B cell (primary cell): Measurements from ENCODE around the gene PCDHGA5. TPM values are rescaled to one million over a fixed set of nuclear protein-coding genes. Genes with fewer than 3 reads are reported as not detected.
"Not testable (repeated sequence)": the region's sequence is repeated elsewhere in the genome, so short reads cannot be mapped to it uniquely, and the experiment has no call there.

ENCODE experiments used
- ATAC-seq: fragments of 200-7000 bp; cut with Tn5 transposase; one replicate; pipeline ENCODE4 v1.10.0; 2021; ENCODE audit warnings: low read depth, mild to moderate bottlenecking, moderate number of reproducible peaks, moderate library complexity
- CTCF ChIA-PET: fragments of 350-600 bp; sonication (Branson Sonifier 250); formaldehyde crosslinking; loops from one replicate; lab custom pipeline; 2021; ENCODE audit warnings: antibody characterized with exemption, inconsistent platforms; lab: Charles Lee
- POLR2A ChIA-PET: fragments of 350-600 bp; sonication (Branson Sonifier 250); formaldehyde crosslinking; loops from one replicate; lab custom pipeline; 2021; ENCODE audit warnings: antibody characterized with exemption; lab: Charles Lee
- DNase-seq: peaks from one replicate; pipeline ENCODE4 v3.0.0; 2013
- H2AFZ ChIP-seq: 2 replicates; pipeline ENCODE4 v1.6.1; 2012; ENCODE audit warnings: mild to moderate bottlenecking, low read depth, low read length; ENCODE audit not compliant: insufficient read depth, poor library complexity, severe bottlenecking
- H3K27ac ChIP-seq, 2 donors: 1 replicate in 1 of 2; 2 replicates in 1 of 2; pipeline ENCODE4 v1.5.1; 2012 to 2013; ENCODE audit warnings: low read length in 2 of 2, mild to moderate bottlenecking in 2 of 2, moderate library complexity in 1 of 2
- H3K27me3 ChIP-seq, 4 experiments: fragments of 200-600 bp in 1 of 4; sonication (generic) in 1 of 4; replicated peaks in 1 of 4; 1 replicate in 2 of 4; 2 replicates in 2 of 4; pipeline versions ENCODE4 v1.6.1 to v1.7.0; 2013 to 2016; ENCODE audit warnings: low read length in 3 of 4, mild to moderate bottlenecking in 2 of 4, mixed read lengths in 1 of 4, moderate library complexity in 1 of 4; ENCODE audit not compliant: insufficient read depth in 4 of 4, control insufficient read depth in 3 of 4; ENCODE audit errors: control extremely low read depth in 1 of 4
- H3K36me3 ChIP-seq, 2 experiments: replicated peaks in 1 of 2; 1 replicate in 1 of 2; 2 replicates in 1 of 2; pipeline versions ENCODE4 v1.6.1 to v1.7.1; 2013; ENCODE audit warnings: low read length in 1 of 2; ENCODE audit not compliant: insufficient read depth in 2 of 2, control insufficient read depth in 1 of 2; ENCODE audit errors: control extremely low read depth in 1 of 2, extremely low read depth in 1 of 2
- H3K4me1 ChIP-seq, 2 donors: fragments of 200-600 bp in 1 of 2; sonication (generic) in 1 of 2; 1 replicate in 1 of 2; 2 replicates in 1 of 2; pipeline versions ENCODE4 v1.5.1 to v1.6.1; 2013 to 2017; ENCODE audit warnings: low read length in 2 of 2; ENCODE audit not compliant: control insufficient read depth in 2 of 2, insufficient read depth in 2 of 2
- H3K4me2 ChIP-seq: replicated peaks from 2 replicates; pipeline ENCODE3; 2012; ENCODE audit warnings: mild to moderate bottlenecking, low read depth, low read length; ENCODE audit not compliant: poor library complexity, severe bottlenecking
- H3K4me3 ChIP-seq, 5 experiments: fragments of 200-600 bp in 1 of 5; sonication (generic) in 1 of 5; 1 replicate in 3 of 5; 2 replicates in 2 of 5; pipeline versions ENCODE4 v1.5.1 to v1.7.0; 2011 to 2016; ENCODE audit warnings: low read length in 4 of 5, mild to moderate bottlenecking in 4 of 5, low read depth in 2 of 5, control low read depth in 1 of 5, moderate library complexity in 1 of 5; ENCODE audit not compliant: insufficient read depth in 1 of 5; ENCODE audit errors: control extremely low read depth in 1 of 5, extremely low read depth in 1 of 5
- H3K79me2 ChIP-seq: fragments of 200-600 bp; sonication (generic); one replicate; pipeline ENCODE4 v1.6.0; 2016; ENCODE audit warnings: low read length; ENCODE audit not compliant: control insufficient read depth, insufficient read depth
- H3K9ac ChIP-seq: fragments of 200-600 bp; sonication (generic); 2 replicates; pipeline ENCODE4 v1.6.1; 2017; ENCODE audit warnings: mild to moderate bottlenecking, low read length, moderate library complexity
- H3K9me3 ChIP-seq, 3 donors: one replicate each; pipeline versions ENCODE4 v1.6.1 to v1.7.1; 2013; ENCODE audit warnings: low read length in 2 of 3; ENCODE audit not compliant: control insufficient read depth in 2 of 3, insufficient read depth in 1 of 3; ENCODE audit errors: control extremely low read depth in 1 of 3
- H4K20me1 ChIP-seq: 2 replicates; pipeline ENCODE4 v1.6.0; 2012; ENCODE audit warnings: mild to moderate bottlenecking, low read length; ENCODE audit not compliant: insufficient read depth, control insufficient read depth, poor library complexity, severe bottlenecking
- H3K27ac Mint-ChIP-seq: one replicate; pipeline ENCODE4 v1.8.0; 2021; ENCODE audit warnings: mixed read lengths
- H3K27me3 Mint-ChIP-seq: one replicate; pipeline ENCODE4 v1.8.0; 2021; ENCODE audit warnings: mixed read lengths
- H3K4me1 Mint-ChIP-seq: one replicate; pipeline ENCODE4 v1.8.0; 2021; ENCODE audit warnings: mixed read lengths
- H3K4me3 Mint-ChIP-seq: one replicate; pipeline ENCODE4 v1.8.0; 2021; ENCODE audit warnings: mixed read lengths
- H3K9me3 Mint-ChIP-seq: one replicate; pipeline ENCODE4 v1.8.0; 2022; ENCODE audit warnings: mixed read lengths; ENCODE audit not compliant: insufficient read depth
- CTCF ChIP-seq: fragments of 200-600 bp; IDR thresholded peaks from one replicate; pipeline ENCODE4 v1.8.0; 2022; ENCODE audit warnings: antibody characterized with exemption, mild to moderate bottlenecking
- WGBS: methylation state at CpG from one replicate; pipeline ENCODE4 v1.1.5; 2013; ENCODE audit warnings: missing lambda C conversion rate; ENCODE audit not compliant: insufficient coverage; 5-methylcytosine and 5-hydroxymethylcytosine counted together
- intact Hi-C: fragments of 100-400 bp; cut with micrococcal nuclease; formaldehyde crosslinking; loops from one replicate; pipeline ENCODE4 v1.10.0; 2022
- polyA plus RNA-seq: library from polyadenylated mRNA; depleted of rRNA; stranded (reverse); fragments of >200 nt; gene quantifications from 2 replicates; pipeline ENCODE4 v1.2.3, GENCODE V29; 2012
- total RNA-seq, 2 donors: library from RNA; stranded (reverse); fragments of 120-200 nt in 1 of 2; gene quantifications; 1 replicate in 1 of 2; 2 replicates in 1 of 2; pipeline versions ENCODE4 v1.2.3 to v1.2.4, GENCODE V29; 2013 to 2022

Gene PCDHGA5
- total and polyA plus RNA-seq, 2 donors (not counting 1 experiment from before 2014, with no cell fraction given): 0.21 to 1.7 TPM

- Histone ChIP-seq H3K27me3 (peaks cover 0 to 60% (median 39%) of the 10 kb centered on the region in 4 experiments), H3K9me3 (peaks cover 6 to 48% (median 27%) of the 10 kb centered on the region in 3 donors)
- H3K4me3 ChIP-seq, intact Hi-C loops, H4K20me1 ChIP-seq, H3K9ac ChIP-seq, H3K4me2 ChIP-seq, H3K27ac ChIP-seq, H2AFZ ChIP-seq, H3K27ac Mint-ChIP-seq, H3K79me2 ChIP-seq, H3K9me3 Mint-ChIP-seq, H3K4me1 ChIP-seq, POLR2A ChIA-PET, H3K4me1 Mint-ChIP-seq, H3K36me3 ChIP-seq: not testable (repeated sequence)
- TF ChIP-seq CTCF: peak; percentile 24
- peak within 1 kb of the TSS; percentile 45 for H3K4me3 Mint-ChIP-seq
- H3K27me3 Mint-ChIP-seq: peaks cover 64% of the 10 kb centered on the region
- CTCF ChIA-PET: interaction anchor here (1.1 to 1.3 kb wide), 2 partner anchors 26 to 176 kb away, joined by 3 to 4 read pairs; partner anchors contain the start of gene PCDHGA10
- WGBS: 55% methylated on average over 11 of the region's 40 CpGs
- ATAC-seq (peak; percentile 65), DNase-seq (peak; percentile 8)
Measured at GRCh38 chr5:141387557-141388311, 23.8 kb downstream of the PCDHGA5 start, which contains the start of gene PCDHGB4. Gene PCDHGB4 (plus strand): TSS chr5:141387698. CDS start chr5:141387885, 187 bp downstream.

GRCh38 chr5:141388661-141389060 is 24.7 kb downstream of the PCDHGA5 start:
- ChIA-PET POLR2A (no interaction called here), CTCF (no interaction called here)
- Histone ChIP-seq H3K36me3 (no peaks in the 10 kb centered on the region), H3K4me1 (no peaks in the 10 kb centered on the region), H3K27ac (no peak overlapping the region), H3K9ac (no peak overlapping the region), H3K9me3 (peaks cover 5 to 48% (median 31%) of the 10 kb centered on the region in 3 donors), H3K4me2 (no peak overlapping the region), H3K27me3 (peaks cover 0 to 60% (median 38%) of the 10 kb centered on the region in 4 experiments), H2AFZ (no peak overlapping the region), H3K4me3 (no peak overlapping the region), H4K20me1 (no peaks in the 10 kb centered on the region), H3K79me2 (no peaks in the 10 kb centered on the region)
- H3K9me3 Mint-ChIP-seq: peaks cover 11% of the 10 kb centered on the region
- no peak overlapping the region for H3K27ac Mint-ChIP-seq
- H3K4me3 Mint-ChIP-seq: no peak overlapping the region
- no peak for ATAC-seq
- intact Hi-C loops: no loop called here
- peaks cover 64% of the 10 kb centered on the region for H3K27me3 Mint-ChIP-seq
- WGBS: 80% methylated on average over 2 of the region's 10 CpGs
- peaks cover 3% of the 10 kb centered on the region for H3K4me1 Mint-ChIP-seq
- DNase-seq: no peak
- TF ChIP-seq CTCF: no peak
